ENCODE results near the gene MR1. TPM values are rescaled to one million over a fixed set of nuclear protein-coding genes. Genes with fewer than 3 reads are reported as not detected.

The MR1 gene
- total and polyA plus RNA-seq, 9 of the 15 experiments (the other 6 are each of a cell fraction or from before 2014, with no cell fraction given): 9.7 to 21.7 (median 15.6) TPM

GRCh38 chr1:181033128-181033798, 520 bp upstream of the MR1 start (continued):
- TF ChIP-seq, protein P1, sequence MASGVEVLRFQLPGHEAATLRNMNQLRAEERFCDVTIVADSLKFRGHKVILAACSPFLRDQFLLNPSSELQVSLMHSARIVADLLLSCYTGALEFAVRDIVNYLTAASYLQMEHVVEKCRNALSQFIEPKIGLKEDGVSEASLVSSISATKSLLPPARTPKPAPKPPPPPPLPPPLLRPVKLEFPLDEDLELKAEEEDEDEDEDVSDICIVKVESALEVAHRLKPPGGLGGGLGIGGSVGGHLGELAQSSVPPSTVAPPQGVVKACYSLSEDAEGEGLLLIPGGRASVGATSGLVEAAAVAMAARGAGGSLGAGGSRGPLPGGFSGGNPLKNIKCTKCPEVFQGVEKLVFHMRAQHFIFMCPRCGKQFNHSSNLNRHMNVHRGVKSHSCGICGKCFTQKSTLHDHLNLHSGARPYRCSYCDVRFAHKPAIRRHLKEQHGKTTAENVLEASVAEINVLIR (CRISPR knock-in tag; IDR thresholded peaks at IDR 0.05): 0 out of 2 replicates have a peak, but pooled peaks have one; percentile 32
- TF ChIP-seq BCOR (IDR thresholded peaks at IDR 0.05) (peak; percentile 34; the same call in 1 of the 2 replicates), NRF1 (conservative IDR thresholded peaks at IDR 0.05 in 1 of 2, IDR thresholded peaks at IDR 0.05 in 1 of 2) (0 out of 4 replicates have a peak, but pooled peaks of 1 of the 2 experiments have one; percentile 10), BRD4 (IDR thresholded peaks at IDR 0.05) (peak; percentile 80), CBX1 (IDR thresholded peaks at IDR 0.05; ENCODE audit: low read depth) (0 out of 2 replicates have a peak, but pooled peaks have one; percentile 22), HDAC1 (IDR thresholded peaks at IDR 0.05) (0 out of 4 replicates have a peak, but pooled peaks of 1 of the 2 experiments have one; percentile 48), KLF10 (CRISPR knock-in tag; IDR thresholded peaks at IDR 0.05) (no peak), MYC (IDR thresholded peaks at IDR 0.05; ENCODE audit: low read depth, low read length) (peak; percentile 88), MYC (CRISPR knock-in tag; IDR thresholded peaks at IDR 0.05; ENCODE audit: borderline replicate concordance, low read depth) (peak; percentile 66; the same call in 1 of the 2 replicates), MLLT1 (IDR thresholded peaks at IDR 0.05) (peak in 1 of 2 experiments; percentile 24; a peak in 1 of 4 replicates), SMAD3 (CRISPR knock-in tag; conservative IDR thresholded peaks at IDR 0.05) (peak; percentile 42), ZSCAN32 (CRISPR knock-in tag; IDR thresholded peaks at IDR 0.05) (no peak), CTBP1 (IDR thresholded peaks at IDR 0.05; ENCODE audit: borderline replicate concordance) (peak; percentile 63; the same call in 1 of the 2 replicates), HNRNPK (IDR thresholded peaks at IDR 0.05; ENCODE audit: low read depth, low read length, poor library complexity, severe bottlenecking) (no peak), BRD9 (IDR thresholded peaks at IDR 0.05; ENCODE audit: low read depth, partially characterized antibody) (peak; percentile 68), NR3C1 (CRISPR knock-in tag; IDR thresholded peaks at IDR 0.05) (no peak), TAL1 (IDR thresholded peaks at IDR 0.05) (no peak), ERF (CRISPR knock-in tag; IDR thresholded peaks at IDR 0.05) (peak; percentile 53; the same call in 1 of the 2 replicates), IFI16 (CRISPR knock-in tag; IDR thresholded peaks at IDR 0.05) (0 out of 2 replicates have a peak, but pooled peaks have one; percentile 7), RBFOX2 (IDR thresholded peaks at IDR 0.05; ENCODE audit: low read depth, low read length) (no peak)
- TF ChIP-seq, protein P2, sequence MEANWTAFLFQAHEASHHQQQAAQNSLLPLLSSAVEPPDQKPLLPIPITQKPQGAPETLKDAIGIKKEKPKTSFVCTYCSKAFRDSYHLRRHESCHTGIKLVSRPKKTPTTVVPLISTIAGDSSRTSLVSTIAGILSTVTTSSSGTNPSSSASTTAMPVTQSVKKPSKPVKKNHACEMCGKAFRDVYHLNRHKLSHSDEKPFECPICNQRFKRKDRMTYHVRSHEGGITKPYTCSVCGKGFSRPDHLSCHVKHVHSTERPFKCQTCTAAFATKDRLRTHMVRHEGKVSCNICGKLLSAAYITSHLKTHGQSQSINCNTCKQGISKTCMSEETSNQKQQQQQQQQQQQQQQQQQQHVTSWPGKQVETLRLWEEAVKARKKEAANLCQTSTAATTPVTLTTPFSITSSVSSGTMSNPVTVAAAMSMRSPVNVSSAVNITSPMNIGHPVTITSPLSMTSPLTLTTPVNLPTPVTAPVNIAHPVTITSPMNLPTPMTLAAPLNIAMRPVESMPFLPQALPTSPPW (CRISPR knock-in tag; IDR thresholded peaks at IDR 0.05): peak; percentile 39; the same call in 1 of the 2 replicates
